SKM-1 (cell line): ENCODE data around the gene MZB1.
A peak's percentile ranks its signal among the peaks of the same experiment; 100 is the strongest.
"Not testable (repeated sequence)": the region's sequence is repeated elsewhere in the genome, so short reads cannot be mapped to it uniquely, and the experiment has no call there.

Experiments used
- DNase-seq: peaks from one replicate; lab custom pipeline; 2025; ENCODE audit not compliant: unreplicated experiment; lab: John Stamatoyannopoulos, UW

The MZB1 gene

GRCh38 chr5:139378101-139378825 is 11.4 kb downstream of the MZB1 start:
- DNase-seq, result no peak

- no peak for DNase-seq
Measured at GRCh38 chr5:139377226-139377625, 12.5 kb downstream of the MZB1 start.

- DNase-seq, result no peak
Measured at GRCh38 chr5:139376364-139376763, 13.3 kb downstream of the MZB1 start.

- DNase-seq, result no peak
Measured at GRCh38 chr5:139374909-139375308, 14.8 kb downstream of the MZB1 start.

- no peak for DNase-seq
Measured at GRCh38 chr5:139371482-139372435, 18.0 kb downstream of the MZB1 start.

- DNase-seq, result no peak
Measured at GRCh38 chr5:139369181-139369580, 20.5 kb downstream of the MZB1 start.

GRCh38 chr5:139368613-139369012 is 21.1 kb downstream of the MZB1 start:
- DNase-seq, result no peak

- no peak for DNase-seq
Measured at GRCh38 chr5:139364466-139364865, 25.2 kb downstream of the MZB1 start.

GRCh38 chr5:139363937-139364336 is 25.8 kb downstream of the MZB1 start:
- DNase-seq, result no peak

- DNase-seq, result no peak
Measured at GRCh38 chr5:139361835-139362429, 27.8 kb downstream of the MZB1 start.

- DNase-seq, result no peak
Measured at GRCh38 chr5:139360384-139360783, 29.3 kb downstream of the MZB1 start.

GRCh38 chr5:139358064-139358463 is 31.6 kb downstream of the MZB1 start:
- DNase-seq, result no peak

GRCh38 chr5:139355900-139356299 is 33.8 kb downstream of the MZB1 start:
- DNase-seq, result not testable (repeated sequence)

- no peak for DNase-seq
Measured at GRCh38 chr5:139354186-139354585, 35.5 kb downstream of the MZB1 start.

GRCh38 chr5:139347863-139348262 is 41.9 kb downstream of the MZB1 start:
- DNase-seq, result not testable (repeated sequence)

- DNase-seq, result not testable (repeated sequence)
Measured at GRCh38 chr5:139345442-139345841, 44.3 kb downstream of the MZB1 start.

- DNase-seq, result no peak
Measured at GRCh38 chr5:139344177-139344576, 45.5 kb downstream of the MZB1 start.

GRCh38 chr5:139343476-139343875 is 46.2 kb downstream of the MZB1 start:
- no peak for DNase-seq

GRCh38 chr5:139342423-139342723 is 47.3 kb downstream of the MZB1 start:
- no peak for DNase-seq

- DNase-seq, result peak; percentile 90
Measured at GRCh38 chr5:139341689-139342422, 47.9 kb downstream of the MZB1 start, which contains the start of gene PAIP2. Gene PAIP2 (plus strand): TSS chr5:139341854. CDS start chr5:139363785, 21,931 bp downstream.

- DNase-seq, result no peak
Measured at GRCh38 chr5:139341187-139341688, 48.5 kb downstream of the MZB1 start.
